Measurements from ENCODE around the gene ADAMTS12. TPM values are rescaled to one million over a fixed set of nuclear protein-coding genes. Genes with fewer than 3 reads are reported as not detected.

The ADAMTS12 gene
- total and polyA plus RNA-seq, 2 experiments from 2014 or later = 9.1 to 17.1 TPM

DNA sequence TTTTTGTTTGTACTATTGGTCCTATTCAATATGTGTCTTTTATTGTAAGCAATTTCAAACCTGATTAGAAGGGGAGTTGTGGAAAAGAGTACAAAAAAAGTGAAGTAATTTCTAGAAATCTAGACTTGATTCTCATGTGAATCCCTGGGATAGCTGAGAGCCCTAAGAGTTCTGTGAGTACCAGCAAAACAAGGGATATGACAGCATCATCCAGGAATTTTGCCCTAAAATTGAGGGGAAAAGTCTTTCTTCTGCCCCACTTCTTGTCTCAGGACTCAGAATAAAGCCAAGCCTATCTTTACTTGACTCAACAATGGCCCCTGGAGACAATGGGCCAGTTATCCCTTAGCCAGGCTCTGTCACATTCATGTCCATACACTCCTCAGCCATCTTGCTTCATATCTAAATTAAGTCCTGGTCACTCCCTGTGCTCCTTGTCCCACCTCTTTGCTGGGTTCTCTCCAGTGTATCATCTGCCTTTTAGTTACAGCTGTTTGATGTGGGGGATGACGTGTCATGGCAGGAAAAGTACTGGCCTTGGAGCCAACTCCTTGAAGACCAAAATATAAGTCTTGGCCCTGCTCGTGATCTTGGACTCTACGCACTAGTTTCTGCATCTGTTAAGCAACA is 81.2 kb downstream of the ADAMTS12 start:
- H3K4me1 ChIP-seq (ENCODE audit: insufficient read depth) = peaks cover 23% of the 10 kb centered on the region
- no peak overlapping the region for H3K4me3 ChIP-seq
- no peak overlapping the region for H3K4me2 ChIP-seq
- H3K36me3 ChIP-seq (ENCODE audit: insufficient read depth) = no peaks in the 10 kb centered on the region
- no peak for TF ChIP-seq ZNF114 (CRISPR knock-in tag; IDR thresholded peaks at IDR 0.05)
- TF ChIP-seq, protein P1, sequence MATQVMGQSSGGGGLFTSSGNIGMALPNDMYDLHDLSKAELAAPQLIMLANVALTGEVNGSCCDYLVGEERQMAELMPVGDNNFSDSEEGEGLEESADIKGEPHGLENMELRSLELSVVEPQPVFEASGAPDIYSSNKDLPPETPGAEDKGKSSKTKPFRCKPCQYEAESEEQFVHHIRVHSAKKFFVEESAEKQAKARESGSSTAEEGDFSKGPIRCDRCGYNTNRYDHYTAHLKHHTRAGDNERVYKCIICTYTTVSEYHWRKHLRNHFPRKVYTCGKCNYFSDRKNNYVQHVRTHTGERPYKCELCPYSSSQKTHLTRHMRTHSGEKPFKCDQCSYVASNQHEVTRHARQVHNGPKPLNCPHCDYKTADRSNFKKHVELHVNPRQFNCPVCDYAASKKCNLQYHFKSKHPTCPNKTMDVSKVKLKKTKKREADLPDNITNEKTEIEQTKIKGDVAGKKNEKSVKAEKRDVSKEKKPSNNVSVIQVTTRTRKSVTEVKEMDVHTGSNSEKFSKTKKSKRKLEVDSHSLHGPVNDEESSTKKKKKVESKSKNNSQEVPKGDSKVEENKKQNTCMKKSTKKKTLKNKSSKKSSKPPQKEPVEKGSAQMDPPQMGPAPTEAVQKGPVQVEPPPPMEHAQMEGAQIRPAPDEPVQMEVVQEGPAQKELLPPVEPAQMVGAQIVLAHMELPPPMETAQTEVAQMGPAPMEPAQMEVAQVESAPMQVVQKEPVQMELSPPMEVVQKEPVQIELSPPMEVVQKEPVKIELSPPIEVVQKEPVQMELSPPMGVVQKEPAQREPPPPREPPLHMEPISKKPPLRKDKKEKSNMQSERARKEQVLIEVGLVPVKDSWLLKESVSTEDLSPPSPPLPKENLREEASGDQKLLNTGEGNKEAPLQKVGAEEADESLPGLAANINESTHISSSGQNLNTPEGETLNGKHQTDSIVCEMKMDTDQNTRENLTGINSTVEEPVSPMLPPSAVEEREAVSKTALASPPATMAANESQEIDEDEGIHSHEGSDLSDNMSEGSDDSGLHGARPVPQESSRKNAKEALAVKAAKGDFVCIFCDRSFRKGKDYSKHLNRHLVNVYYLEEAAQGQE (IDR thresholded peaks at IDR 0.05; ENCODE audit: unreplicated experiment) = no peak
- TF ChIP-seq, protein P2, sequence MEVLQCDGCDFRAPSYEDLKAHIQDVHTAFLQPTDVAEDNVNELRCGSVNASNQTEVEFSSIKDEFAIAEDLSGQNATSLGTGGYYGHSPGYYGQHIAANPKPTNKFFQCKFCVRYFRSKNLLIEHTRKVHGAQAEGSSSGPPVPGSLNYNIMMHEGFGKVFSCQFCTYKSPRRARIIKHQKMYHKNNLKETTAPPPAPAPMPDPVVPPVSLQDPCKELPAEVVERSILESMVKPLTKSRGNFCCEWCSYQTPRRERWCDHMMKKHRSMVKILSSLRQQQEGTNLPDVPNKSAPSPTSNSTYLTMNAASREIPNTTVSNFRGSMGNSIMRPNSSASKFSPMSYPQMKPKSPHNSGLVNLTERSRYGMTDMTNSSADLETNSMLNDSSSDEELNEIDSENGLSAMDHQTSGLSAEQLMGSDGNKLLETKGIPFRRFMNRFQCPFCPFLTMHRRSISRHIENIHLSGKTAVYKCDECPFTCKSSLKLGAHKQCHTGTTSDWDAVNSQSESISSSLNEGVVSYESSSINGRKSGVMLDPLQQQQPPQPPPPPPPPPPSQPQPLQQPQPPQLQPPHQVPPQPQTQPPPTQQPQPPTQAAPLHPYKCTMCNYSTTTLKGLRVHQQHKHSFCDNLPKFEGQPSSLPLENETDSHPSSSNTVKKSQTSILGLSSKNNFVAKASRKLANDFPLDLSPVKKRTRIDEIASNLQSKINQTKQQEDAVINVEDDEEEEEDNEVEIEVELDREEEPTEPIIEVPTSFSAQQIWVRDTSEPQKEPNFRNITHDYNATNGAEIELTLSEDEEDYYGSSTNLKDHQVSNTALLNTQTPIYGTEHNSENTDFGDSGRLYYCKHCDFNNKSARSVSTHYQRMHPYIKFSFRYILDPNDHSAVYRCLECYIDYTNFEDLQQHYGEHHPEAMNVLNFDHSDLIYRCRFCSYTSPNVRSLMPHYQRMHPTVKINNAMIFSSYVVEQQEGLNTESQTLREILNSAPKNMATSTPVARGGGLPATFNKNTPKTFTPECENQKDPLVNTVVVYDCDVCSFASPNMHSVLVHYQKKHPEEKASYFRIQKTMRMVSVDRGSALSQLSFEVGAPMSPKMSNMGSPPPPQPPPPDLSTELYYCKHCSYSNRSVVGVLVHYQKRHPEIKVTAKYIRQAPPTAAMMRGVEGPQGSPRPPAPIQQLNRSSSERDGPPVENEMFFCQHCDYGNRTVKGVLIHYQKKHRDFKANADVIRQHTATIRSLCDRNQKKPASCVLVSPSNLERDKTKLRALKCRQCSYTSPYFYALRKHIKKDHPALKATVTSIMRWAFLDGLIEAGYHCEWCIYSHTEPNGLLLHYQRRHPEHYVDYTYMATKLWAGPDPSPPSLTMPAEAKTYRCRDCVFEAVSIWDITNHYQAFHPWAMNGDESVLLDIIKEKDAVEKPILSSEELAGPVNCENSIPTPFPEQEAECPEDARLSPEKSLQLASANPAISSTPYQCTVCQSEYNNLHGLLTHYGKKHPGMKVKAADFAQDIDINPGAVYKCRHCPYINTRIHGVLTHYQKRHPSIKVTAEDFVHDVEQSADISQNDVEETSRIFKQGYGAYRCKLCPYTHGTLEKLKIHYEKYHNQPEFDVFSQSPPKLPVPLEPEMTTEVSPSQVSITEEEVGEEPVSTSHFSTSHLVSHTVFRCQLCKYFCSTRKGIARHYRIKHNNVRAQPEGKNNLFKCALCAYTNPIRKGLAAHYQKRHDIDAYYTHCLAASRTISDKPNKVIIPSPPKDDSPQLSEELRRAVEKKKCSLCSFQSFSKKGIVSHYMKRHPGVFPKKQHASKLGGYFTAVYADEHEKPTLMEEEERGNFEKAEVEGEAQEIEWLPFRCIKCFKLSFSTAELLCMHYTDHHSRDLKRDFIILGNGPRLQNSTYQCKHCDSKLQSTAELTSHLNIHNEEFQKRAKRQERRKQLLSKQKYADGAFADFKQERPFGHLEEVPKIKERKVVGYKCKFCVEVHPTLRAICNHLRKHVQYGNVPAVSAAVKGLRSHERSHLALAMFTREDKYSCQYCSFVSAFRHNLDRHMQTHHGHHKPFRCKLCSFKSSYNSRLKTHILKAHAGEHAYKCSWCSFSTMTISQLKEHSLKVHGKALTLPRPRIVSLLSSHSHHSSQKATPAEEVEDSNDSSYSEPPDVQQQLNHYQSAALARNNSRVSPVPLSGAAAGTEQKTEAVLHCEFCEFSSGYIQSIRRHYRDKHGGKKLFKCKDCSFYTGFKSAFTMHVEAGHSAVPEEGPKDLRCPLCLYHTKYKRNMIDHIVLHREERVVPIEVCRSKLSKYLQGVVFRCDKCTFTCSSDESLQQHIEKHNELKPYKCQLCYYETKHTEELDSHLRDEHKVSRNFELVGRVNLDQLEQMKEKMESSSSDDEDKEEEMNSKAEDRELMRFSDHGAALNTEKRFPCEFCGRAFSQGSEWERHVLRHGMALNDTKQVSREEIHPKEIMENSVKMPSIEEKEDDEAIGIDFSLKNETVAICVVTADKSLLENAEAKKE (CRISPR knock-in tag; IDR thresholded peaks at IDR 0.05) = no peak
- TF ChIP-seq POLR2AphosphoS5 (IDR thresholded peaks at IDR 0.05; ENCODE audit: low read depth) = no peak
- no peak for TF ChIP-seq CREB1 (CRISPR knock-in tag; IDR thresholded peaks at IDR 0.05; ENCODE audit: low read depth)
- TF ChIP-seq EZH2phosphoT487 (IDR thresholded peaks at IDR 0.05; ENCODE audit: unreplicated experiment) = no peak
- TF ChIP-seq, protein P3, sequence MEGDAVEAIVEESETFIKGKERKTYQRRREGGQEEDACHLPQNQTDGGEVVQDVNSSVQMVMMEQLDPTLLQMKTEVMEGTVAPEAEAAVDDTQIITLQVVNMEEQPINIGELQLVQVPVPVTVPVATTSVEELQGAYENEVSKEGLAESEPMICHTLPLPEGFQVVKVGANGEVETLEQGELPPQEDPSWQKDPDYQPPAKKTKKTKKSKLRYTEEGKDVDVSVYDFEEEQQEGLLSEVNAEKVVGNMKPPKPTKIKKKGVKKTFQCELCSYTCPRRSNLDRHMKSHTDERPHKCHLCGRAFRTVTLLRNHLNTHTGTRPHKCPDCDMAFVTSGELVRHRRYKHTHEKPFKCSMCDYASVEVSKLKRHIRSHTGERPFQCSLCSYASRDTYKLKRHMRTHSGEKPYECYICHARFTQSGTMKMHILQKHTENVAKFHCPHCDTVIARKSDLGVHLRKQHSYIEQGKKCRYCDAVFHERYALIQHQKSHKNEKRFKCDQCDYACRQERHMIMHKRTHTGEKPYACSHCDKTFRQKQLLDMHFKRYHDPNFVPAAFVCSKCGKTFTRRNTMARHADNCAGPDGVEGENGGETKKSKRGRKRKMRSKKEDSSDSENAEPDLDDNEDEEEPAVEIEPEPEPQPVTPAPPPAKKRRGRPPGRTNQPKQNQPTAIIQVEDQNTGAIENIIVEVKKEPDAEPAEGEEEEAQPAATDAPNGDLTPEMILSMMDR (conservative IDR thresholded peaks at IDR 0.05; ENCODE audit: low read depth in 2 of 2) = no peak
- TF ChIP-seq ZNF331 (CRISPR knock-in tag; IDR thresholded peaks at IDR 0.05; ENCODE audit: low read depth) = no peak
- TF ChIP-seq JUNB (IDR thresholded peaks at IDR 0.05; ENCODE audit: unreplicated experiment) = no peak
- TF ChIP-seq NANOG (IDR thresholded peaks at IDR 0.05; ENCODE audit: borderline replicate concordance) = no peak
- no peaks in the 10 kb centered on the region for H3K36me3 Mint-ChIP-seq (ENCODE audit: low read depth)
- H3K4me1 Mint-ChIP-seq = peaks cover 28% of the 10 kb centered on the region
- no peak for ATAC-seq
- no peaks in the 10 kb centered on the region for H4K20me1 ChIP-seq (replicated peaks; ENCODE audit: insufficient read depth)
- H3K9me3 Mint-ChIP-seq = no peaks in the 10 kb centered on the region
- no peak overlapping the region for H3K4me3 Mint-ChIP-seq
- no peak for DNase-seq (ENCODE audit: low spot score)
- no peak overlapping the region for H2AFZ ChIP-seq
- H3K9me2 ChIP-seq (ENCODE audit: insufficient read depth) = no peaks in the 10 kb centered on the region
- no peaks in the 10 kb centered on the region for H3F3A ChIP-seq (replicated peaks; ENCODE audit: low read depth)
- H3K27ac Mint-ChIP-seq = no peak overlapping the region
- H3K27ac ChIP-seq (ENCODE audit: low read depth) = no peak overlapping the region
- no peaks in the 10 kb centered on the region for H3K27me3 ChIP-seq (ENCODE audit: insufficient read depth)
- no peaks in the 10 kb centered on the region for H3K79me2 ChIP-seq (replicated peaks; ENCODE audit: insufficient read depth)
- H3K27me3 Mint-ChIP-seq (ENCODE audit: insufficient read depth, low read depth, poor library complexity) = peaks cover 1% of the 10 kb centered on the region

Data from GM23338 (cell line).